A549 treated with CORT108297 at 1 μM for 4 hours (cell line): ENCODE results near the gene FAM53A. TPM values are rescaled to one million over a fixed set of nuclear protein-coding genes. Genes with fewer than 3 reads are reported as not detected.

Experiments
- total RNA-seq: library from RNA; stranded (reverse); fragments of 200-300 nt; extraction: Qiagen RNA extraction; gene quantifications from 5 replicates; pipeline ENCODE4 v1.2.3, GENCODE V29; 2022

Gene FAM53A, protein sequence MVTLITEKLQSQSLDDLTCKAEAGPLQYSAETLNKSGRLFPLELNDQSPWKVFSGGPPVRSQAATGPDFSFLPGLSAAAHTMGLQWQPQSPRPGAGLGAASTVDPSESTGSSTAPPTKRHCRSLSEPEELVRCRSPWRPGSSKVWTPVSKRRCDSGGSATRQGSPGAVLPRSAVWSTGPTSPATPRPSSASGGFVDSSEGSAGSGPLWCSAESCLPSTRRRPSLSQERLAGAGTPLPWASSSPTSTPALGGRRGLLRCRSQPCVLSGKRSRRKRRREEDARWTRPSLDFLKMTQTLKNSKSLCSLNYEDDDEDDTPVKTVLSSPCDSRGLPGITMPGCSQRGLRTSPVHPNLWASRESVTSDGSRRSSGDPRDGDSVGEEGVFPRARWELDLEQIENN
- 0.50 to 1.4 TPM (median 0.77 TPM) in 5 replicates for total RNA-seq

DNA sequence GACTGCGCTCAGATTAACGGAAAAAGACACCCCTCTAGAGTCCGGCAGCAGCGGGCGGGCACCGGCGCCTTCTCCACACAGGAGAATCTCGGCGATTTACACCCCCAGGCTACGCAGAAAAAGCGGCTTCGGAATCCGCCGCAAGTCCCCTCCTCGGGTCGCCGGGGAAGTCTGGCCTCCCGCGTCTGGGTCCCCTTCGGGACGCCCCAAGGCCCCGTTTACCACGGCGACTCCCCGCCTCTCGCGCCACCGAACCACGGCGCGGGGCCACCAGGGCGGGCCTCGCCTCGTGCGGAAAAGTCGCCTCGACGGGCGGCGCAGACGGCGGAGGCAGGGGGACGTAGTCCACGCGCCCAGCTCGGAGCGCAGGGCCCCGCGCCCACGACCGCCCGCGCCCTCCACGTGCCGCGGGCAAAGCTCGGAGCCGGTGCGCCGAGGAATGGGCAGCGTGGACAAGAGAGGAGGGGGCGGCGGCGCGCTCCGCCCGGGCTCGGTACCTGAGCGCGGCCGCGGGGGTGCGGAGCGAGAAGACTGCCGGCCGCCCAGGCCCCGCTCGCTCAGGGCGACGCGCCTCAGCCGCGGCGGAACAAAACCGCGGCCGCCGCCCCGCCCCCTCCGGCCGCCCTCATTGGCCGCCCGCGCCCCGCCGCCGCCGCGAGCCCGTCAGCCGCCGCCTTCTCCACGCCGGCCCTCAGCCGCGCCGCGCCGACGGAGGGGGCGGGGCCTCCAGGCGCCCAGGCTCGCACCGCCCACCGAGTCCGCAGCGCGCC lies at the start of gene FAM53A:
TSS of gene FAM53A (minus strand) at position 578 of the 770 bp plus-strand sequence. CDS start 15,572 bp downstream, outside the sequence.

DNA sequence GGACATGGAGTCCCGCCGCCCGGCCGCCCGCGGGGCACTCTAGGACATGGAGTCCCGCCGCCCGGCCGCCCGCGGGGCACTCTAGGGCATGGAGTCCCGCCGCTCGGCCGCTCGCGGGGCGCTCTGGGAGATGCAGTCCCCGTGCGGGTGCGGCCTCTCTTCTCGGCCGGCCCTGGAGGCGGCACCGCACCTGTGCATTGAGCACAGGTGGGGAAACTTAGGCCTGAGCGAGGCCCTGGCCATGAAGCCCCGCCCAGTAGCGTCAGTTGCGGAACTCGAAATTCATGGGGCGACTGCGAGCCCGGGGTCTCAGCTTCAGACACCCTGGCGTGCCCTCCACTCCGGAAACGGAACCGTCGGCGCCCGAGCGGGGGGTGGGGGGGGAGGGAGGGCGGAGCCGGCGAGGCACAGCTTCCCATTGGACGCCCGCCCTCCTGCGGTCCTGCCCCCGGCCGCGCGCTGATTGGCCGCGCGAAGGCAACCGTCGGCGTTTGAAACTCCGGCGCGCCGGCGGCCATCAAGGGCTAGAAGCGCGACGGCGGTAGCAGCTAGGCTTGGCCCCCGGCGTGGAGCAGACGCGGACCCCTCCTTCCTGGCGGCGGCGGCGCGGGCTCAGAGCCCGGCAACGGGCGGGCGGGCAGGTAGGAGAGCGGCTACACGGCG lies 37.0 kb upstream of the FAM53A start, which contains the start of the genes TACC3 and TMEM129:
TSS of gene TACC3 (plus strand) at position 519 of the 663 bp plus-strand sequence. CDS start 1,901 bp downstream, outside the sequence.
TSS of gene TMEM129 (minus strand) at position 321 of the 663 bp plus-strand sequence. CDS start 486 bp downstream, outside the sequence.

DNA sequence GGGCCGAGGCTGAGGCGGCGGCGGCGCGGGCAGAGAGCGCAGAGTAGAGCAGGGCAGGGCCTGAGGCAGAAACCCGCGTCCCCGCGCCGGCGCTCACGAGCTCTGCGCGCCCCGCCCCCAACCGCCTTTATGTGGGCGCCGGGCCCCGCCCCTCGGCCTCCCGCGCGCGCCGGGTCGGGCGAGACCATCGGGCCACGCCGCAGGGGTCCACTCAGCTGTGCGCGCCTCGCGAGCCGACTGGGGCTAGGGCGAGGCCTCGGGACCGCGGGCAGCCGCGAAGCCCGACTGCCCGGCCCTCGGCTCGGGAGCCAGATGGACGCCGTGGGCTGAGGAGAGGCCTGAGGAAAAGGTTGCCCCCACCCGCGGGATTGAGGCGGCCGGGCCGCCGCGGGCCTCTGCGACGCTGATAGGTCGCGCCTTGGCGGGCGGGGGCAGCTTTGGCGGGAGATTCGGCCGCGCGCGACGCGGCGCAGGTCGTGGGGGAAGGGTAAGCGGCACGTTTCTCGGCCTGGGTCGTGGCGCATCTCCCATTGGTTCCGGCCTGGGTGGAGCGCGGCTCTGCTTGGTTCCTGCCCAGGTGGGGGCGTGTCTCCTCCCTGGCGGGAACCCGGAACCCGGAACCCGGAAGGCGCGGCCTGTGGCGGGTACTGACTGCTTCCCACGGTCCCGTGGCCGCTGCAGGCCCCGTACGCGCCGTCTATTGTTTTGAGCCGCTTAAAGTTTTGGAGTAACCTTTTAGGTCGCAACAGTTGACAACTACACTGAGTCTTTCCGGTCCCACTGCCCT lies 28.3 kb upstream of the FAM53A start, which contains the start of gene SLBP:
TSS of gene SLBP (minus strand) at position 104 of the 787 bp plus-strand sequence. CDS start 131 bp downstream, outside the sequence.

Other genes starting within 250 kb of the FAM53A start
- 69.5 to 88.8 TPM (median 71.8 TPM) in 5 replicates for gene SLBP, start 28.0 kb upstream of the FAM53A start, total RNA-seq
- 14.7 to 29.0 TPM (median 26.3 TPM) in 5 replicates for gene TMEM129, start 37.0 kb upstream of the FAM53A start, total RNA-seq
- 80.6 to 95.0 TPM (median 86.8 TPM) in 5 replicates for gene TACC3, start 37.2 kb upstream of the FAM53A start, total RNA-seq
- gene FGFR3, start 109.0 kb upstream of the FAM53A start, total RNA-seq = 1.3 to 2.8 TPM (median 2.2 TPM) in 5 replicates
- 25.8 to 31.7 TPM (median 28.7 TPM) in 5 replicates for gene LETM1, start 171.8 kb upstream of the FAM53A start, total RNA-seq
- gene NSD2, start 187.1 kb upstream of the FAM53A start, total RNA-seq = 36.5 to 47.3 TPM (median 43.9 TPM) in 5 replicates